HL-60 (cell line): ENCODE results near the gene CHRNB1.
A peak's percentile ranks its signal among the peaks of the same experiment; 100 is the strongest.

Experiments used
- DNase-seq, 2 experiments: peaks; one replicate each; pipeline ENCODE4 v3.0.0-alpha.2; 2010 to 2020; ENCODE audit warnings: low read depth in 1 of 2, low spot score in 1 of 2
- H3K27ac ChIP-seq: fragments of 250-450 bp; sonication (Bioruptor Pico); replicated peaks from 2 replicates; pipeline ENCODE4 v1.5.1; 2020; ENCODE audit warnings: mild to moderate bottlenecking, moderate library complexity
- H3K27me3 ChIP-seq: fragments of 250-450 bp; sonication (Bioruptor Pico); 2 replicates; pipeline ENCODE4 v1.5.1; 2021; ENCODE audit warnings: mild to moderate bottlenecking, moderate library complexity; ENCODE audit not compliant: insufficient read depth, poor library complexity, severe bottlenecking
- H3K4me3 ChIP-seq: replicated peaks from 2 replicates; pipeline ENCODE4 v1.5.1; 2011; ENCODE audit warnings: mild to moderate bottlenecking, control low read depth, low read length; ENCODE audit not compliant: insufficient read depth
- CTCF ChIP-seq: IDR thresholded peaks from one replicate; pipeline ENCODE4 v1.5.1; 2011; ENCODE audit warnings: low read length, control low read depth, inconsistent platforms; ENCODE audit not compliant: insufficient read depth
- GABPA ChIP-seq: IDR thresholded peaks from 2 replicates; pipeline ENCODE4 v1.6.1; 2012; ENCODE audit warnings: low read depth
- POLR2AphosphoS5 ChIP-seq: IDR thresholded peaks from 2 replicates; pipeline ENCODE4 v1.6.1; 2012; ENCODE audit warnings: low read depth
- REST ChIP-seq: IDR thresholded peaks from 2 replicates; pipeline ENCODE4 v1.6.1; 2012; ENCODE audit warnings: low read depth; ENCODE audit not compliant: insufficient replicate concordance
- SPI1 ChIP-seq: IDR thresholded peaks from 2 replicates; pipeline ENCODE4 v1.6.1; 2012; ENCODE audit warnings: low read depth, mild to moderate bottlenecking, borderline replicate concordance

The CHRNB1 gene

GRCh38 chr17:7486181-7486580 is 41.3 kb downstream of the CHRNB1 start:
- Histone ChIP-seq H3K27me3 (no peaks in the 10 kb centered on the region), H3K4me3 (peak overlapping the region; percentile 55), H3K27ac (no peak overlapping the region)
- TF ChIP-seq POLR2AphosphoS5: no peak
- TF ChIP-seq GABPA: no peak
- TF ChIP-seq SPI1: no peak
- no peak for TF ChIP-seq CTCF
- no peak for TF ChIP-seq REST
- no peak for DNase-seq

GRCh38 chr17:7490144-7490543 is 45.3 kb downstream of the CHRNB1 start:
- H3K4me3 ChIP-seq: no peak overlapping the region
- no peak for DNase-seq
- TF ChIP-seq CTCF (no peak), POLR2AphosphoS5 (no peak), SPI1 (no peak)
- H3K27me3 ChIP-seq: no peaks in the 10 kb centered on the region
- H3K27ac ChIP-seq: no peak overlapping the region

- TF ChIP-seq POLR2AphosphoS5 (no peak), CTCF (no peak), SPI1 (no peak), GABPA (no peak), REST (no peak)
- Histone ChIP-seq H3K27me3 (no peaks in the 10 kb centered on the region), H3K27ac (no peak overlapping the region), H3K4me3 (no peak overlapping the region)
- no peak for DNase-seq
Observed at GRCh38 chr17:7491583-7491982, 46.7 kb downstream of the CHRNB1 start.

- H3K27ac ChIP-seq: no peak overlapping the region
- DNase-seq: no peak
- TF ChIP-seq REST: no peak
- TF ChIP-seq GABPA: no peak
- no peak for TF ChIP-seq SPI1
- no peak for TF ChIP-seq CTCF
- TF ChIP-seq POLR2AphosphoS5: no peak
Observed at GRCh38 chr17:7493941-7494340, 49.1 kb downstream of the CHRNB1 start.

More at GRCh38 chr17:7493941-7494340, 49.1 kb downstream of the CHRNB1 start:
- Histone ChIP-seq H3K27me3 (no peaks in the 10 kb centered on the region), H3K4me3 (no peak overlapping the region)
